Measurements from ENCODE around the gene SCGB1A1.

Gene SCGB1A1

DNA sequence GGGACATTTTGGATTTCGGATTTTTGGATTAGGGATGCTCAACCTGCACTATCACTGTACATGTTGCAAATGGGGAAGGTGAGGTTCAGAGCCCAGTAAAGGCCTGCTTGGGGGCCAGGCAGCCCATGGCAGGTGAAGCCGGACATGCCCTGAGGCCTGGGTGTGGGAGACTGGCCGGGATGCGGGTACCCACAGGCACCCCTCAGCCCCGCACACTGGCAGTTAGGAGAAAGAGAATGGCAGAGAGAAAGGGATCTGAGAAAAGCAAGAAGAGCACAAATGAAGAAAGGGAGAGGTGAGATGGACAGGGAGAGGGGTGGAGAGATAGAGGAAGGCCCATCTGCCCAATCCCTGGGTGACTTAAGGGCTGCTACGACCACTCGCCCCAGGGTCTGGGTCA lies 52.8 kb downstream of the SCGB1A1 start:
- DNase-seq (ENCODE audit: low read depth in 2 of 2): no peak
- no peak overlapping the region for H3K4me3 ChIP-seq (replicated peaks in 1 of 2; ENCODE audit: low read depth in 2 of 2, low read length in 2 of 2)
- TF ChIP-seq CTCF (IDR thresholded peaks at IDR 0.05; ENCODE audit: low read depth, low read length): no peak

DNA sequence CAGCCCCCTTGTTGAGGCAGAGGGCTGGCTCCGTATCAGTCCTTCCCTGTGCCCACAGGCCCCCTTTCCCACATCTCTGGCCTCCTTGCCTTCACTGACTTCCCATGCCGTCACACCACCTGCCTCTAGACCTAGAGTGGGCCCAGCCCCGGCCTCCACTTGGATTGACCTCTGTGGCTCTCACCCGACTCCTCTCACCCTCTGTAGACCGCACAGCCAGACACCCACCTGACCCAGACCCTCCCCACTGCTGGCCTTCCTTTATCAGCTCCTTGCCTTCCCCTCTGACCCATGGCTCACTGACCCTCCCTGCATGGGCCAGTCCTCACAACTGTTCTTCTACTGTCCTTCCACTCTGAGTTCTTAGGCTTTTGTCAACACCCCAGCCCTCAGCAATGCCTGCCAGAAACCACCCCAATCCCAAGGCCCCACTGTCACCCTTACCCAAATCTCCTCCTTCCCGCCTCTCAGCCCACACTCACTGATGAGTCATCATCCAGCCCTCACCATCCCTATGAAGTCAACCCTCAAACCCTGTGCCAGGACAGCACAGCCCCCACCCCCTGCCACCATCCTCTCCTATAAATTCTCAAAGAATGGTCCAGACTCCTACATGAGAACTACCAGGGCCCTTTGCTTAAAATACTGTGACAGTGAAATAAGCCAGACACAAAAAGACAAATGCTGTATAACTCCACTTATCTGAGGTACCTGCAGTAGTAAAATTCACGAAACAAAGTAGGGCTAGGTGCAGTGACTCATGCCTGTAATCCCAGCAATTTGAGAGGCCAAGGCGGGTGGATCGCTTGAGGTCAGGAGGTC lies 53.4 kb downstream of the SCGB1A1 start:
- TF ChIP-seq CTCF (IDR thresholded peaks at IDR 0.05; ENCODE audit: low read depth, low read length): no peak
- peak; percentile 25 to 69 for DNase-seq (ENCODE audit: low read depth in 2 of 2)
- H3K4me3 ChIP-seq (replicated peaks in 1 of 2; ENCODE audit: low read depth in 2 of 2, low read length in 2 of 2): no peak overlapping the region
